Keratinocyte (primary cell): ENCODE measurements around the gene LRRC71.
A peak's percentile ranks its signal among the peaks of the same experiment; 100 is the strongest.

Experiments used
- CTCF ChIP-seq, 3 experiments: IDR thresholded peaks in 1 of 3; conservative IDR thresholded peaks in 1 of 3; optimal IDR thresholded peaks in 1 of 3; 2 replicates in 2 of 3; 3 replicates in 1 of 3; pipeline versions ENCODE3 to v1.5.1; 2011; ENCODE audit warnings: low read length in 3 of 3, mild to moderate bottlenecking in 3 of 3, moderate library complexity in 2 of 3, control low read depth in 1 of 3, inconsistent platforms in 1 of 3; ENCODE audit not compliant: insufficient read depth in 2 of 3; ENCODE audit errors: extremely low read depth in 1 of 3
- EZH2 ChIP-seq: IDR thresholded peaks from one replicate; pipeline ENCODE4 v1.6.1; 2012; ENCODE audit warnings: inconsistent platforms, mild to moderate bottlenecking, low read length, moderate library complexity

DNA sequence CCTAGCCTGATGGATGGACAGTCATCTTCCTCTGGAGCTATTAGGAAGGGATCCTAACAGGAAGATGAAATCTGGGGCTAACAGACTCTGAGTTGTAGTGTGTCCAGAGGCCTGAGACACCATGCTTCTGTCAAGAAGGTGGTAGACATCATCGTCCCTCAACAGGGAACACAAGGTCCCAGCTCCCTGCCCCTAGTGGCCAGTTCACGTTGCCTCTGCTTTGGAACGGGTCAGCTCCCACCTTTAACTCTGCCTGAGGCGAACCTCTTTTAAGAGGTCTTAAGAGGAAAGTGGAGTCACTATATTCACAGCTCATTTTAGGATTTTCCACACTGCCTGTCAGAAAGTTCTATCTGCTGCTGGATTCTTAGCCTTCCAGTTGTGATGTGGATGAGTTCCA, 28.3 kb downstream of the LRRC71 start:
- TF ChIP-seq EZH2, result no peak
- TF ChIP-seq CTCF (optimal IDR thresholded peaks at IDR 0.05 in 1 of 3, IDR thresholded peaks at IDR 0.05 in 1 of 3, conservative IDR thresholded peaks at IDR 0.05 in 1 of 3; ENCODE audit: extremely low read depth in 1 of 3, insufficient read depth in 2 of 3, low read length in 3 of 3), result peak in 2 of 3 experiments; percentile 16 to 20
